ENCODE results near the gene CDC14B.

Gene CDC14B

DNA sequence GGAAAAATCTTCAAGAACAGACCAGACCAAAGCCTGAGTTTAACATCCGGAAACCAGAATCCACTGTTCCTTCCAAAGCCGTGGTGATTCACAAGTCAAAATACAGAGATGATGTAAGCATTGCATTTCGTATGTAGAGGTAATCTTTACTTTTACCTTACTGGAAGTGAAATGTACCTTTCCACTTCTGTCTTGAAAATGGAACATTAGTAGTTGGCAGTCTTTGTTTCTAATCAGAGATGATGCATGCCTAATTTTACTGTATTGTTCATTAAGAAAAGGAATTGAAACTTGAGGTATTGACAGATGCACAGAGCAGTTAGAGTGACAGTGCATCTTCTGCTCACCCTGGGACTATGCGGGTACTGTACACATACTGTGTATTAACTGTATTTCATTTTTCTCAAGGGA lies 135.1 kb downstream of the CDC14B start:
- peak; percentile 50 for DNase-seq (ENCODE audit: low spot score)

DNA sequence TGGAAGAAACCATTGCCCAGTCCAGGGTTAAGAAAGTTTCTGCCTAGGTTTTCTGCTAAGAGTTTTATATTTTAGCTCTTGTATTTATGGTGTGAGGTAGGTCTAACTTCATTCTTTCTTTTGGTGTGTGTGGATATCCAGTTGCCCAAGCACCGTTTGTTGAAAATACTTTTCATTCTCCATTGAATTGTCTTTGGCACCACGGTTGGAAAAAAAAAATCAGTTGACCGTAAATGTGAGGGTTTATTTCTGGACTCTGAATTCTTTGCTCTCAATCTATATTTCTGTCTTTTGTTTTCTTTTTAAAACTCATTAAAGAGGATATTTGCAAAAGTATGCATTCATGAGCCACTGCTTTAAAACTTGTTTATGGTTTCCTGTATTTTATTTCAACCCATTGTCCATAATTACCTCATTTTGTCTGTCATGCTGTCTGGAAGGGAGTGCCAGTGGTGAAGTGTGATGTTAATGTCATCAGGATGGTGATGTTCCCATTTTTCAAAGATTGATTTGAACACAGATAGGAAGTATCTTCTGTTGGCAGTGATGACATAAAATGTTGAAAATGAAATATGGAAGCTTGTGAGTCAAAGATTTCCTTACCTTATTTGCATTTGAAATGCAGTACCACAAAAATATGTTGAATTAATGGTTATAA lies 135.8 kb downstream of the CDC14B start:
- no peak for DNase-seq (ENCODE audit: low spot score)

DNA sequence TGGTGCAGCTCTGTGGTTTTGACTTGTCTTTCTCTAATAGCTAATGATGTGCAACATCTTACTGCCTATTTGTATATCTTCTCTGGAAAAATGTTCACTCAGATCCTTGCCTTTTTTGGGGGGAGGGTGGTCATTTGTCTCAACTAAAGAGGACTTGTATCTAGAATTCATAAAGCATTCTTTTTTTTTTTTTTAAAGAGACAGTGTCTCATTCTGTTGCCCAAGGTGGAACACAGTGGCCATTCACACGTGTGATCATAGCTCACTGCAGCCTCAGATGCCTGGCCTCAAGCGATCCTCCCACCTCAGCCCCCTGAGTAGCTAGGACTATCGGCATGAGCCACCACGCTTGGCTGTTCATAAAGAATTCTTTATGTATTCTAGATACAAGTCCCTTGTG lies 136.4 kb downstream of the CDC14B start:
- DNase-seq (ENCODE audit: low spot score), result no peak

DNA sequence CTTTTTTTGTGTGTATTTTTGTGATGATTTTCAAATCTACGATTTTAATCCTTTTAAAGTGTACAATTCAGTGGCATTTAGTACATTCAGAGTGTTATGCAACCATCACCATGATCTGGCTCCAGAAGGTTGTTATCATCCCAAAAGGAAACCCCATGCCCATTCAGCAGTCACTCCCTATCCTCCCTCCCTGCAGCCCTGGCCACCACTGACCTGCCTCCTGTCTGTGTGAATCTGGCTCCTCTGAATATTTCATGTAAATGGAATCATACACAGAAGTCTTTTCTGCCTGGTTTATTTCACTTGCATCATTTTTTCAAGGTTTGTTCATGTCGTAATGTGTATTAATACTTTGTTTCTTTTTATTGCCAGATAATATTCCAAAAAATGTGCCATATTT lies 137.2 kb downstream of the CDC14B start:
- DNase-seq (ENCODE audit: low spot score), result no peak

DNA sequence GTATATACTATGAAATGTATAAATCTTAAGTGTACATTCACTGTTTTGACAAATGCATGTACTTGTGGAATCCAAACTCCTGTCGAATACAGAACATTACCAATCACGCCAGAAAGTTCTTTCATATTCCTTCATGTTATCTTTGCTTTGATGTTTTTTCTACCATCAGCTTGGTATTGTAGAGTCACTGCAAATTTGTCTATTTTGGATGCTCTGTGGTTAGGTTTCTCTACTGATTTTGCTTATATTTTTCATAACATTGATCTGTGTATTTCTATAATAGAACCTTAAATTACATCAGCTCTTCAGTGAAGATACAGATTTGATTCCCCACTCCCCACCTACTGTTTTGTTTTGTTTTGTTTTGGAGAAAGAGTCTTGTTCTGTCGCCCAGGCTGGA lies 138.9 kb downstream of the CDC14B start:
- no peak for DNase-seq (ENCODE audit: low spot score)

DNA sequence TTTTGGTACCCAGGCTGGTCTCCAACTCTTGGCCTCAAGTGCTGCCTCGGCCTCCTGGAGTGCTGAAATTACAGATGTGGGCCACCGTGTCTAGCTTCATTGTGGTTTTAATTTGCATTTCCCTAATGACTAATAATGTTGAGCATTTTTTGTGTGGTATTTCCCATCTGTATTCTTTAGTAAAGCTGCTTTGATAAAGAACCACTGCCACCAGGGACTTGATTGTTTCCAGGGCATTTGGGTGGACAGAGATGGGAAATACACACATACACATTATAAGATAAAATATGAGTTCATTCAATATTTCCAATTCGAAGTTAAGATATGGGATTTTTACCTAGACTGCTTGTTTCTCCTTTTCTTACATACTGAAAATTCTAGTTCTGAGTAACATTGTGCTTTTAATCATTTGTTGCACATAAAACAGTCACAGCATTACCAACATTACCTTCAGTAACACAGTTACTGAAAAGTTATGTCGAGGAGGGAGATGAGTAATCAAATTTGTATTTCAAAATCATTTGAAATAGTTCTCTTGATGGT lies 140.7 kb downstream of the CDC14B start:
- DNase-seq (ENCODE audit: low spot score), result no peak

DNA sequence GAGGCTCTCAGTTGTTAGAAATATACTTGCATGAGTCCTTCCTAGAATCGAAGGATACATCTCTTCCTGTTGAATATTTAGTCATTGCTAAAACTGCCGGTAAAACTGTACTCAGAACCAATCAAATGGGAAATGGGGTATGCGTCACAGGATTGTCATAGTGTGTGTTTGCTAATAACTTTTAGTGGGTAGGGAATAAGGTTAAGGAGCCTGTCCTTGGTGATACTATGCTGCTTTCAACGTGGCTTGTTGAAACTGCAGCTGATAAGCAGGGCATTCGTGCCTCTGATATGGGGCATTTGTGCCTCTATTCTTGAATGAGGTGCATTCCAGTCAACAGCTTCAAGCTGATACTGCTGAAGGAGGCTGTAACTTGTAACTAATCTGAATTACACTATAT lies 143.1 kb downstream of the CDC14B start:
- no peak for DNase-seq (ENCODE audit: low spot score)

DNA sequence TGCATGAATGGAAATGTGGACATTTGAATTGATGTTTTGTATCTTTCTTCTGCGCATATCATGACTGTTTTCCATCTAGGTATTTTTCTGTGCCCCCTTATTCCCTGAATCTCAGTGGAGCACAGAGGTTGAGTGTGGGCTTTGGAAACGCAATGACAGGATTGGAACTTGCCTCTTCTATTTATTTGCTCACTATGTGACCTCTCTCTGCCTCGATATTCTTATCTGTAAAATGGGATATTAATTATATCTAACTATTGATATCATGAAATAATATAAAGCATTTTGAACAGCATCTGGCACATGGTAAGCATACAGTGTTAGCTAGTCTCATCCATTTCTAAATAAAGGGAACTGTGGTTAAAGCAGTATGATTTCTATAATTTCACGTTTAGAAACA lies 143.6 kb downstream of the CDC14B start:
- DNase-seq (ENCODE audit: low spot score), result no peak

DNA sequence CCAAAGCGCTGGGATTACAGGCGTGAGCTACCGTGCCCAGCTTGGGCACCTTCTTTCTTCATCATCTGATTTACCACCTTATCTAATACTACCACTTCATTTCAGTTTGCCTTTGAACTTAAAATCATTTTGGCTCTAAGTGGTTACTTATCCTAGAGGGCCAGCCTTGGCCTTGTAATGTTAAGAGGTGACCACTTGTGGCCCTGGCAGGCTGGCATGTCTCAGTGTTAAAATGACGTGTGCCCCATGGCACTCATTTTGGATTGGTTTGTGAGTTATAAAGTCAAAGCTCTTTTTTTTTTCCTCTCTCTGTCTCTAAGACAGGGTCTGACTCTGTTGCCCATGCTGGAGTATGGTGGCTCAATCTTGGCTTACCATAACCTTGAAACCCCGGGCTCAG lies 151.9 kb downstream of the CDC14B start:
- DNase-seq (ENCODE audit: low spot score), result no peak

DNA sequence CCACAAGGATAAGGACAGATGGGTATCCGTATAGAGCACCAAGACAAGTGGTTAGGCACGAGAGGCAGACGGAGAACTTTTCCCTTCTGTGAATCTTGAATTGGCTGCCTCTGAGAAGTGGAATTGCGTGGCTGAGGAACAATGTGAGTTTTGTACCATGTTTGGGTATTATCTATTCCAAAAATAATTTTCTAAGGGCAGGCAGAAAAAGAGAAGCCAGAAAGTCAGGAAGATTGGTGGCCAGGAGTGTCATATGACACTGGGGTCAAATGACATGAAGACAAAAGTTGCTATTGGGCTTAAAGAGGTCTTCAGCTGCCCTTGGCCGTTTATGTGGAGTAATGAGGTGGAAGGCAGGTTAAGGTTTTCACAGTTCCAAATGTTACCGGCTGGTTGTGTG lies 155.2 kb downstream of the CDC14B start:
- no peak for DNase-seq (ENCODE audit: low spot score)

DNA sequence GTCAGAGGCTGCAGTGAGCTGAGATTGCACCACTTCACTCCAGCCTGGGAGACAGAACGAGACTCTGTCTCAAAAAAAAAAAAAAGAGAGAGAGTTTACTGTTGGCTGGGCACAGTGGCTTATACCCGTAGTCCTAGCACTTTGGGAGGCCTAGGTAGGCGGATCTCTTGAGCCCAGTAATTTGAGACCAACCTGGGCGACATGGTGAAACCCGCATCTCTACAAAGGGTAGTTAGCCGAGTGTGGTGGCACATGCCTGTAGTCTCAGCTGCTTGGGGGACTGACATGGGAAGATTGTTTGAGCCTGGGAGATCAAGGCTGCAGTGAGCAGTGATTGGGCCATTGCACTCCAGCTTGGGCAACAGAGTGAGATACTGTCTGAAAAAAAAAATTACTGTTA lies 157.1 kb downstream of the CDC14B start:
- DNase-seq (ENCODE audit: low spot score), result no peak

DNA sequence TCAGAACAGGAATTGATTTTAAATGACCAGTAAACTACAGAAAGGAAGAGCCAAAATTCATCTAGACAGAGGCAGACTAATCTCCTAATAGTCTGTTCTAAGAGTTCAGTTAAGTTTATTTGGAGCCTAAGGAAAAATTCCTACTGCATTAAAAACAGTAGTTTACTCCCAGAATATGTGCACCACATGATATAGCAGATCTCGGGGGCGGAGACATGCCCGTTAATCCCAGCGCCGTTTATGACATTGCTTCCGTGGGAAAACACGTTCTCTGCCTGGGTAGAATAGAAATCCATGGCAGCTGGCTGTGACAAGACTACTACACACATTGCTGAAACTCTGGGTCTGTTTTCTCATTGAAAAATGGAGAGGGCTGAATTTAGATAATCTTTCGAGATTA lies 158.3 kb downstream of the CDC14B start:
- no peak for DNase-seq (ENCODE audit: low spot score)

DNA sequence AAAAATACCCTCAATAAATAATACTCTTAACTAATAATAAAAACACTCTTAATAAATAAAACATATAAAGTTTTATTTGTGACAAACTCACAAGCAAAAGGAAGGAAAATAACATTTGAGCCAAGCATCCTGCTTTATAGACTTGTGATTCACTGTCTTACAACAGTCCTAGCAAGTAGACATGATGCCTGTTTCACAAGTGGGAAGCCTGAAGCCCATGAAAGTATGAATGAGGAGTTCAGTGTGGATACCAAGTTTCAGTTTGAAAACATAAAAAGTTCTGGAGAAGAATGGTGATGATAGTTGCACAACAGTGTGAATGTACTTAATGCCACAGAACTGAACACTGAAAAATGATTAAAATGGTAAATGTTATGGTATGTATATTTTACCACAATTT lies 158.8 kb downstream of the CDC14B start:
- no peak for DNase-seq (ENCODE audit: low spot score)

DNA sequence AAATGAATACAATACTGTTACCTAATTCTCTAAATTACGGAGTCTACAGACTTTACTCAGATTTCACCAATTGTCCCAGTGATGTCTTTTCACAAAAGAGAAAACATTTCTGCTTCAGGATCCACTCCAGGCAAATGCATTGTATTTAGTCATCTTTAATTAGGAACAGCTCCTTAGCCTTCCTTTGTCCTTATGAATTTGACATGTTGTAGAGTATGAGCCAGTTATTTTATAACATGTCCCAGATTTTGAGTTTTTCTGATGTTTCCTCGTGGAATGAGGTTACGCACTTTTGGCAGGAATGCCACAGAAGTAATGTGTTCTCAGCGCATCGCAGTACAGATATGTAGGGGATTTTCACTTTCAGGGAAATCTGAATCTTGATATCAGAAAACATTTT lies 159.2 kb downstream of the CDC14B start:
- no peak for DNase-seq (ENCODE audit: low spot score)

DNA sequence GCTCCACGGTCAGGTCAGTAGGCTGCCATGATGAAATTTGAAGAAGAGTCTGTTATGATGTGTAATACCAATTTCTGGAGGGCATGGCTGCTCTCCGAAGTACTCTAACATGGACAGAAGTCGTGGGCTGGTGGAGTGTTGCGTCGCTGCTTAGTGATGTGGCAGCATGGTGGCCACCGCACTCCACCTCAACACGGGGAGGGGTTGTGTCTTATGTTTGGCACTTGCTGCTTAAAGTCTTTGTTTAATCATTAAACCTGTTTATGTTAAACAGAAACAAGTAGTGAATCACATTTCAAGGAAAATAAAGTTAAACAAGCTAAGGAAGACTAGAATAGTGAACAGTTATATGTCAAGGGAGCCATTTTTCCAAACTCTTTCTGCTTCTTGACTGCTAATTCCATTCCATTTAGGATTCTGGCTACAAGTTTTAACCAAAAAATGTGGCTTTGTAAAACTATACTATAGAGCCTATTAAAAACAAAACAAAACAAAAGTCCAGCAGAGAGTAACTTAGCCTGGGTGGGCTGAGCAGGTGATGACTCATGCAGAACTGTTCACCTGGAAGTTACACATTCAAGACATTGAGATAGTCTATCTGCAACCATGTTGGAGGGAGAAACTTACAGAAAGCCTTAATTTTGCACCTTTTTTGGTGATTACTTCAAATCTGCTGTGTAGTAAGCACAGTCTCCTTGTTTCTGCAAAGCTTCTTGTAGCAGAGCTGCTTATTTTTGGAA lies 160.2 kb downstream of the CDC14B start:
- no peak for DNase-seq (ENCODE audit: low spot score)

DNA sequence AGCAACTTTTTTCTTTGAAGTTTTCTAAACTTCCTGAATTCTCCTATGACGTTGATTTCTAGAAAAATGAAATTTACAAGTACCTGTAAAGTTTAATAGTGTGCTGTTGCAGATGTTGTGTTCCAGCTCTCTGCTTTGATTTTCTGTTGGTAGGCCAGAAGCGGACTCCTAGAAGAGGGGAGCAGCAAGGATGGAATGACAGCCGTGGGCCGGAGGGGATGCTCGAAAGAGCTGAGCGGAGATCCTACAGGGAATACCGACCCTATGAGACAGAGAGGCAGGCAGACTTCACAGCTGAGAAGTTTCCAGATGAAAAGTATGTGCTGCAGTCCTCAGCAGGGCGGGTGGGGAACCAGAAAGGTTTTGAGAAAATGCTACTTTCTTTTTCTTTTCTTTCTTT lies 161.4 kb downstream of the CDC14B start:
- no peak for DNase-seq (ENCODE audit: low spot score)

DNA sequence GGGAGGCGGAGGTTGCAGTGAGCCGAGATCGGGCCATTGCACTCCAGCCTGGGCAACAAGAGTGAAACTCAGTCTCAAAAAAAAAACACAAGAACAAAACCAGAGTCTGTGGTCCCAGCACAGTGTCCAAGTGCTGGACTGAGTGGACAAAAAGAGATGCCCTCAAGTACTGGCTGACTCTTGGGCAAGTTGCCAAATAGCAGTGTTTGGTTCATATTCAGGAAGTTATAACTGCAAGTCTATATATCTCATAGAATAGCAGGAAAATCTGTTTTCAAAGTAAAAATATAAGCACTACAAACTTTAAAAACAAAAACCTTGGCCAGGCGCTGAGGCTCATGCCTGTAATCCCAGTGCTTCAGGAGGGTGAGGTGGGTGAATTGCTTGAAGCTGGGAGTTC lies 162.4 kb downstream of the CDC14B start:
- DNase-seq (ENCODE audit: low spot score), result no peak

DNA sequence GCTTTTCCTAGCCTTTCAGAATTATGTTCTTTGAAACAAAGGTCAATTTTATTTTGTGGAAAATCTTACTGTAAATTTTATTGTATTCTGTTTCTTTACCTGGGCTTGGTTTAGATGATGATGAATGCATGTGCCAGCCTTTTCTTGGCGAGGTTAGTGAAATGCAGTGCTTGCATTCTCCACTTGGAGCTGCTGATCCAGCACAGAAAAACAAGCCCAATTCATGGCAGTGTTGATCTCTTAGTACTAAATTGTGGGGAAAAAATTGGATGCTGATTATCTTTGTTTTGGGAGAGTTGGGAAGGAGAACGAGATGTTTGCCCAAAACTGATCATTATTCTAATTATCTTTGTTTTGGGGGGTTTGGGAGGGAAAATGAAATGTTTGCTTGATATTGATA lies 166.0 kb downstream of the CDC14B start:
- DNase-seq (ENCODE audit: low spot score), result no peak

DNA sequence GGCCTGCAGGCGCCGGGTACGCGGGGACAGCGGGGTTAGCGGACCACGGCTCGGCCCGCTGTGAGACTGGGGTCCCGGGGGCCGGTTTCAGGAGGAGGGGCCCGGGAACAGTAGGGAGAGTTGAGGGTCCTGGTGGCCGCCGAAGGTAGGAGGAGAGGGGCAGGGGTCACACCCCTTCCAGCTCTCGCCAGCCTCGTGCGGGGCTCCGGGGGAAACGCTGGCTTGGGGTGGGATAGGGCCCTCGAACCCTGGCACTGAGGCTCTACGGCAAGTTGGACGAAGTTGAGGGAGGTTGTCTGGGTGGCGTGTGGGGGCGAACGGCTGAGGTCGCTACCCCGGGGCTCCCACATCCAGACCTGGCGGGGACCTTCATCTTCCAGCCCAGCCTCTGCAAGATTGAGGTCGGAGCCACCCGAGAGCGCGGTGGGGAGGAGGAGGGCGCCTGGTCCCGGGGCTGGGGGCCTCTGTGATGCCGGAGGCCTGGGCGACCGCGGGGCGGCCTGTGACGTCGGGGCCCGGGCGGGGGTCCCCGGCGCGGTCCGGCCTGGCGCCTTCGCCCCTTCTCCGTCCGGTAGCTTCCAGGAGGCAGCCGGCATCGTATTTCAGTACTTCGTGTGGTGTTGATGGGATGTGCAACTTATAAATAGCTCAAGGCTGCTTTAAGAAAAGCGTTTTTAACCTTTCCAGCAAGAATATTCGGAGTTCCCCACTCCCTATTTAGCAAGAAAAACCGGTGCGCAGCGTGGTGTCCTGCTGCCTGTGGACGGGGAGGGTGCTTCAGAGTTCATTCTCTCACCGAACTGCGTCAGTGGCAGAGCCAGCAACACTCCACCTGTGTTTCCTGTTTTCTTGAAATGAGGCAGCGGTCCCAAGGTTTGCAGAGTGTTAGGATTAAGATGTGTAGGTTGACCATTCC lies 168.8 kb downstream of the CDC14B start:
- peak; percentile 30 for DNase-seq (ENCODE audit: low spot score)
